Measurements from ENCODE around the gene DYRK3.

DNA sequence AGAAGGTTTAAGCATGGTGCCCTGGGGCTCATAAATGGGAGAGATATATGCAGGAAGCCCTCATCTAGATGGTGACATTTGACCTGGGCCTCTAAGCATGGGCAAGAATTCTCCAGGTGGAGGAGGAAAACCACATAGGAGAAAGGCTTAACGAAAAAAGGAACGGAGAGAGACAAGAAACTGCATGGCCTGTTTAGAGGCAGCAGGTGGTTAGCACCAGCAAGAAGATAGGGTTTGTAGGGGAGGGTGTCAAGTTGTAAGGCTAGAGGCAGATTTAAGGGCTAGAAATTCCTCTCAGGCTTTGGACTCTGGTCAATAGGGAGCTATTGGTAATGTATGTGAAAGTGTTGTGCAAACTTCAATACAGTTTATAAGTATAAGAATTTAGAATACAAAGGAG, 41.2 kb downstream of the DYRK3 start:
- TF ChIP-seq POLR2A (IDR thresholded peaks at IDR 0.05; ENCODE audit: low read depth, low read length) (no peak), POLR2AphosphoS5 (IDR thresholded peaks at IDR 0.05; ENCODE audit: low read depth, low read length) (no peak)
